Endothelial cell of umbilical vein (primary cell): ENCODE results near the gene ANAPC2. TPM values are rescaled to one million over a fixed set of nuclear protein-coding genes. Genes with fewer than 3 reads are reported as not detected.

Source experiments
- BruUV-seq: library from RNA; stranded (reverse); fragments of 400-500 nt; replicated peaks from 2 replicates; lab custom pipeline; 2021; lab: Mats Ljungman, UMichigan
- CTCF ChIA-PET: fragments of 300-600, 350-600 bp; sonication (Branson Sonifier 250); formaldehyde crosslinking; loops from one replicate; lab custom pipeline; 2021; ENCODE audit warnings: antibody characterized with exemption, inconsistent platforms; lab: Charles Lee
- POLR2A ChIA-PET: fragments of 300-600, 350-600 bp; sonication (Branson Sonifier 250); formaldehyde crosslinking; loops from one replicate; lab custom pipeline; 2021; ENCODE audit warnings: antibody characterized with exemption, inconsistent platforms; lab: Charles Lee
- DNase-seq: peaks from one replicate; pipeline ENCODE4 v3.0.0-alpha.2; 2011; ENCODE audit warnings: low read depth, low spot score
- FAIRE-seq: peaks from 2 replicates; lab custom pipeline; 2011; peaks lifted over from hg19 to GRCh38; lab: Jason Lieb, UNC
- H2AFZ ChIP-seq: 2 replicates; pipeline ENCODE4 v1.6.0; 2012; ENCODE audit warnings: low read depth, low read length, control low read depth, inconsistent platforms
- H3K27ac ChIP-seq: 2 replicates; pipeline ENCODE4 v1.5.1; 2011; ENCODE audit warnings: low read depth, mild to moderate bottlenecking, control low read depth, low read length, moderate library complexity; ENCODE audit not compliant: insufficient read depth
- H3K27me3 ChIP-seq, 2 experiments: 2 replicates each; pipeline versions ENCODE4 v1.6.0 to v1.6.1; 2011; ENCODE audit warnings: low read length in 2 of 2, mixed read lengths in 1 of 2; ENCODE audit not compliant: control insufficient read depth in 2 of 2, insufficient read depth in 2 of 2
- H3K36me3 ChIP-seq, 2 experiments: 2 replicates in 1 of 2; 3 replicates in 1 of 2; pipeline ENCODE4 v1.5.1; 2011; ENCODE audit warnings: low read length in 2 of 2, mild to moderate bottlenecking in 1 of 2, moderate library complexity in 1 of 2; ENCODE audit not compliant: control insufficient read depth in 2 of 2, insufficient read depth in 2 of 2; ENCODE audit errors: extremely low read depth in 1 of 2
- H3K4me1 ChIP-seq: 3 replicates; pipeline ENCODE4 v1.5.1; 2011; ENCODE audit warnings: mild to moderate bottlenecking, low read length; ENCODE audit not compliant: control insufficient read depth, insufficient read depth; ENCODE audit errors: extremely low read depth
- H3K4me2 ChIP-seq: 2 replicates; pipeline ENCODE4 v1.6.1; 2011; ENCODE audit warnings: low read length, control low read depth, mixed read lengths; ENCODE audit not compliant: insufficient read depth
- H3K4me3 ChIP-seq, 3 experiments: fragments of 200-600 bp in 1 of 3; sonication (generic), shearing (Covaris generic) in 1 of 3; replicated peaks in 1 of 3; 2 replicates each; pipeline ENCODE4 v1.5.1; 2011 to 2016; ENCODE audit warnings: control low read depth in 3 of 3, low read length in 3 of 3, mild to moderate bottlenecking in 2 of 3, inconsistent platforms in 1 of 3, low read depth in 1 of 3, moderate library complexity in 1 of 3; ENCODE audit not compliant: insufficient read depth in 1 of 3
- H3K79me2 ChIP-seq: 2 replicates; pipeline ENCODE4 v1.6.0; 2012; ENCODE audit warnings: low read length, inconsistent platforms; ENCODE audit not compliant: control insufficient read depth, insufficient read depth
- H3K9ac ChIP-seq: replicated peaks from 2 replicates; pipeline ENCODE3; 2011; ENCODE audit warnings: low read length, control low read depth; ENCODE audit not compliant: insufficient read depth; ENCODE audit errors: extremely low read depth
- H3K9me1 ChIP-seq: replicated peaks from 3 replicates; pipeline ENCODE4 v1.6.0; 2011; ENCODE audit warnings: mild to moderate bottlenecking, low read length; ENCODE audit not compliant: control insufficient read depth, insufficient read depth; ENCODE audit errors: extremely low read depth
- H3K9me3 ChIP-seq: replicated peaks from 2 replicates; pipeline ENCODE4 v1.5.1; 2012; ENCODE audit warnings: low read length, inconsistent platforms; ENCODE audit not compliant: control insufficient read depth, insufficient read depth
- H4K20me1 ChIP-seq: replicated peaks from 2 replicates; pipeline ENCODE3; 2011; ENCODE audit warnings: mild to moderate bottlenecking, low read length; ENCODE audit not compliant: control insufficient read depth, insufficient read depth; ENCODE audit errors: extremely low read depth
- EZH2 ChIP-seq: IDR thresholded peaks from 2 replicates; pipeline ENCODE4 v1.6.1; 2012; ENCODE audit warnings: borderline replicate concordance, low read depth, mild to moderate bottlenecking, moderate library complexity, low read length, inconsistent platforms; ENCODE audit not compliant: severe bottlenecking
- FOS ChIP-seq: IDR thresholded peaks from 2 replicates; pipeline ENCODE4 v1.6.1; 2011; ENCODE audit warnings: mild to moderate bottlenecking, low read length, moderate library complexity, borderline replicate concordance; ENCODE audit not compliant: insufficient read depth
- JUN ChIP-seq: IDR thresholded peaks from 2 replicates; pipeline ENCODE4 v1.6.1; 2011; ENCODE audit warnings: borderline replicate concordance, low read depth; ENCODE audit not compliant: insufficient read length, insufficient read depth
- POLR2A ChIP-seq: IDR thresholded peaks from 2 replicates; pipeline ENCODE4 v1.6.1; 2012; ENCODE audit warnings: low read depth, mild to moderate bottlenecking, control low read depth, low read length
- dilution Hi-C: fragments of 300-500 bp; cut with MboI; formaldehyde crosslinking; loops from one replicate; pipeline ENCODE4 v1.15.0; 2019; ENCODE audit warnings: low sequenced_read_pairs; ENCODE audit not compliant: extremely low pct_ligation_motif_present
- intact Hi-C: fragments of 100-400 bp; cut with micrococcal nuclease; formaldehyde crosslinking; loops from one replicate; pipeline ENCODE4 v1.10.0; 2022
- polyA plus RNA-seq, 4 experiments: library from polyadenylated mRNA; depleted of rRNA in 3 of 4; stranded (reverse) in 3 of 4; unstranded in 1 of 4; fragments of >200 nt; gene quantifications; 2 replicates each; pipeline versions ENCODE4 v1.2.1 to v1.2.3, GENCODE V29; 2011 to 2012; ENCODE audit warnings: missing spikeins in 1 of 4
- total RNA-seq: library from RNA; stranded (reverse); gene quantifications from 2 replicates; pipeline ENCODE4 v1.2.3, GENCODE V29; 2021

ANAPC2 gene
- total and polyA plus RNA-seq, 2 donors (not counting 3 experiments of a cell fraction or from before 2014, with no cell fraction given) = 44.8 to 69.2 TPM

GRCh38 chr9:137215196-137215986 is 27.0 kb upstream of the ANAPC2 start:
- Histone ChIP-seq H3K79me2 (no peaks in the 10 kb centered on the region), H2AFZ (no peak overlapping the region), H3K4me2 (no peak overlapping the region), H3K9me3 (no peaks in the 10 kb centered on the region), H3K9me1 (no peaks in the 10 kb centered on the region), H3K27ac (no peak overlapping the region), H3K4me1 (peaks cover 6% of the 10 kb centered on the region), H3K36me3 (peaks cover 0 to 4% of the 10 kb centered on the region in 2 experiments), H3K27me3 (no peaks in the 10 kb centered on the region), H4K20me1 (no peaks in the 10 kb centered on the region), H3K4me3 (no peak overlapping the region), H3K9ac (no peak overlapping the region)
- dilution Hi-C loops (no loop called here), intact Hi-C loops (no loop called here)
- BruUV-seq = no TSS peak
- FAIRE-seq (no peak), DNase-seq (no peak)
- TF ChIP-seq JUN (no peak), POLR2A (no peak), EZH2 (no peak)
- ChIA-PET POLR2A (interaction anchor here (1.0 kb wide), 1 partner anchor 15 kb away, joined by 3 read pairs; the partner anchor contains the start of gene TPRN), CTCF (interaction anchor here (0.7 to 1.9 kb wide), 2 partner anchors 8 to 21 kb away, joined by 6 to 7 read pairs; no protein-coding TSS in a partner anchor)

- dilution Hi-C loops = no loop called here
- FAIRE-seq (no peak), DNase-seq (no peak)
- ChIA-PET POLR2A (interaction anchor here (1.0 kb wide), 1 partner anchor 14 kb away, joined by 3 read pairs; the partner anchor contains the start of gene TPRN), CTCF (interaction anchor here (0.7 to 1.9 kb wide), 4 partner anchors 8 to 22 kb away, joined by 6 to 14 read pairs (median 7); partner anchors contain the start of gene RNF224)
- no peak for TF ChIP-seq FOS
- Histone ChIP-seq H3K27ac (no peak overlapping the region), H3K79me2 (no peaks in the 10 kb centered on the region), H3K9ac (no peak overlapping the region), H3K4me3 (no peak overlapping the region), H3K36me3 (peaks cover 0 to 4% of the 10 kb centered on the region in 2 experiments), H3K27me3 (no peaks in the 10 kb centered on the region), H3K9me1 (no peaks in the 10 kb centered on the region), H3K4me2 (no peak overlapping the region), H3K4me1 (peaks cover 6% of the 10 kb centered on the region), H3K9me3 (no peaks in the 10 kb centered on the region), H4K20me1 (no peaks in the 10 kb centered on the region), H2AFZ (no peak overlapping the region)
- TSS peak; percentile 5 for BruUV-seq
- intact Hi-C loops = no loop called here
Observed at GRCh38 chr9:137214620-137215019, 26.3 kb upstream of the ANAPC2 start.
